HG03064 (cell line): Measurements from ENCODE around the gene EPS8L1.
A peak's percentile ranks its signal among the peaks of the same experiment; 100 is the strongest.
"Not testable (repeated sequence)": the region's sequence is repeated elsewhere in the genome, so short reads cannot be mapped to it uniquely, and the experiment has no call there.

ENCODE experiments used
- ATAC-seq: cut with Tn5 transposase; IDR thresholded peaks from one replicate; pipeline ENCODE4 v1.9.1; 2021; ENCODE audit warnings: low read depth; ENCODE audit not compliant: unreplicated experiment

Gene EPS8L1

GRCh38 chr19:55048446-55048845 lies 27.2 kb upstream of the EPS8L1 start:
- no peak for ATAC-seq

- no peak for ATAC-seq
Measured at GRCh38 chr19:55050749-55051532, 24.7 kb upstream of the EPS8L1 start.

- no peak for ATAC-seq
Measured at GRCh38 chr19:55053735-55054134, 21.9 kb upstream of the EPS8L1 start.

GRCh38 chr19:55056827-55057226 lies 18.8 kb upstream of the EPS8L1 start:
- ATAC-seq: no peak

GRCh38 chr19:55058781-55059610 lies 16.7 kb upstream of the EPS8L1 start:
- ATAC-seq: no peak

GRCh38 chr19:55060287-55060686 lies 15.4 kb upstream of the EPS8L1 start:
- not testable (repeated sequence) for ATAC-seq

GRCh38 chr19:55062735-55063491 lies 12.8 kb upstream of the EPS8L1 start, which contains the start of gene RDH13:
Gene RDH13, minus strand, starts transcription at chr19:55063148. Its CDS starts 116 bp downstream, at chr19:55063032.
- ATAC-seq: peak; percentile 76

- ATAC-seq: no peak
Measured at GRCh38 chr19:55063492-55063843, 12.2 kb upstream of the EPS8L1 start.

- ATAC-seq: not testable (repeated sequence)
Measured at GRCh38 chr19:55065516-55065915, 10.2 kb upstream of the EPS8L1 start.

GRCh38 chr19:55066107-55066709 lies 9.5 kb upstream of the EPS8L1 start:
- no peak for ATAC-seq

GRCh38 chr19:55067869-55068268 lies 7.8 kb upstream of the EPS8L1 start:
- no peak for ATAC-seq

- ATAC-seq: no peak
Measured at GRCh38 chr19:55068950-55069864, 6.5 kb upstream of the EPS8L1 start.

GRCh38 chr19:55069865-55070197 lies 5.8 kb upstream of the EPS8L1 start:
- no peak for ATAC-seq

- ATAC-seq: no peak
Measured at GRCh38 chr19:55070466-55071128, 5.1 kb upstream of the EPS8L1 start.

- ATAC-seq: no peak
Measured at GRCh38 chr19:55071129-55071502, 4.6 kb upstream of the EPS8L1 start.

GRCh38 chr19:55071913-55072312 lies 3.8 kb upstream of the EPS8L1 start:
- no peak for ATAC-seq

- no peak for ATAC-seq
Measured at GRCh38 chr19:55076321-55076720, 652 bp downstream of the EPS8L1 start.

- ATAC-seq: no peak
Measured at GRCh38 chr19:55077106-55077505, 1.4 kb downstream of the EPS8L1 start.

- ATAC-seq: no peak
Measured at GRCh38 chr19:55078996-55079395, 3.3 kb downstream of the EPS8L1 start.
